GM12875 (cell line): ENCODE results near the gene SVBP.

Source experiments
- H3K4me3 ChIP-seq: one replicate; pipeline ENCODE4 v1.5.1; 2011; ENCODE audit warnings: low read depth, low read length, control low read depth
- CTCF ChIP-seq: IDR thresholded peaks from 2 replicates; pipeline ENCODE4 v1.5.1; 2011; ENCODE audit warnings: low read depth, mild to moderate bottlenecking, control low read depth, inconsistent platforms, low read length, moderate library complexity, borderline replicate concordance; ENCODE audit not compliant: insufficient read depth

SVBP gene

GRCh38 chr1:42838482-42839190, 21.4 kb upstream of the SVBP start:
- no peak overlapping the region for H3K4me3 ChIP-seq
- no peak for TF ChIP-seq CTCF

- TF ChIP-seq CTCF = no peak
- no peak overlapping the region for H3K4me3 ChIP-seq
Observed at GRCh38 chr1:42837709-42838108, 20.5 kb upstream of the SVBP start.

DNA sequence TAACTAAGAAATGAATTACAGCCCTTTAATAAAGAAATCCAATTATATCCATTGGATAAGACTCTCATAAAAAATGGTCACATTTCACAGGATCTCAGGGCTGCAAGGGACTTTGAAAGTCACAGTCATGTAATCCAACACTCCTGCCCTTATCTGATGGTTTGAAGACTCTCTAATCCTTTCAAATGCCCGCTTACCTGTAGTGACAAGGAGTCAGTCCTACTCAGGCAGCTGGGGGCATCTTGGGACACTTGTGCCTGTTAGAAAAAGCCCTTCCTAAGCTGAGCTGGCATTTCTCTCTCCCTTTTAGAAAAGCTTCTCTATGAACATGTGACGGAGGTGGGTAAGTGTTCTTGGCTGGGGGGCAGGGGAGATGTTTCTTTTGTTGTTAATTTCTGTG, 18.2 kb upstream of the SVBP start:
- no peak overlapping the region for H3K4me3 ChIP-seq
- TF ChIP-seq CTCF = no peak

DNA sequence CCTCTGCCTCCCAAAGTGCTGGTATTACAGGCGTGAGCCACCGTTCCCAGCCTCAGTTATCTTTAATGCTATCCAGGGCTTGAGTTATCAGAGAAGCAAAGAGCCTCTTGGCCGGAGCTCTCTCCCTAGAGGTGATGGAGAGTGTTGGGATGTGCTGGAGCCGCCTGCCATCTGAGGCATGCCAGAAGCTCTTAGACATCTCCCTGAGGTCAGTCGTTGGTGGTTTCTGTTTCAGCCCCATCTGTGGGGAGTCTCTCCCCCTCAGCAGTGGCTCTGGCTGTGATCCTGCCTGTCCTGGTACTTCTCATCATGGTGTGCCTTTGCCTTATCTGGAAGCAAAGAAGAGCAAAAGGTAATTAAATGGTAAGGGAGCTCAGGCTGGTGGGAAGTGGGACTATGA, 17.6 kb upstream of the SVBP start:
- no peak for TF ChIP-seq CTCF
- H3K4me3 ChIP-seq = no peak overlapping the region

DNA sequence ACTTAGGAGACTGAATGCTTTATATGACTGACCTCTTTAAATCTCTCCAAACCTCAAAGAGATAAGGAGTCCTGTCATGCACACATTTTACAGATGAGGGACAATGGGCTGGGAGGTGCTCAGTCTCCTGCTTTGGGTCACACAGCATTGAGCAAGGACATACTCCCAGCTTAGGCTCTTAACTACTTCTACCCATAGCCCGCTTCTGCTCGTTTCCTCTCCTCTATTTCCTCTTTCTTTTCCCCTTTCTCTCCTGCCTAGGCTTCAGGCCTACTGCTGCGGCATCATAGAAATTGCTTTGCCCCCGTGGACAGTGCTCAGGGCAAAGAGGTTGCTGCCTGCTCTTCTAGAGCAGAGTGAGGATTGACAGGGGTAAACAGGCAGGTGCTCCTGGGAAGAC, 16.8 kb upstream of the SVBP start:
- no peak overlapping the region for H3K4me3 ChIP-seq
- TF ChIP-seq CTCF = no peak

GRCh38 chr1:42832641-42833240, 15.5 kb upstream of the SVBP start:
- H3K4me3 ChIP-seq = no peak overlapping the region
- TF ChIP-seq CTCF = no peak

DNA sequence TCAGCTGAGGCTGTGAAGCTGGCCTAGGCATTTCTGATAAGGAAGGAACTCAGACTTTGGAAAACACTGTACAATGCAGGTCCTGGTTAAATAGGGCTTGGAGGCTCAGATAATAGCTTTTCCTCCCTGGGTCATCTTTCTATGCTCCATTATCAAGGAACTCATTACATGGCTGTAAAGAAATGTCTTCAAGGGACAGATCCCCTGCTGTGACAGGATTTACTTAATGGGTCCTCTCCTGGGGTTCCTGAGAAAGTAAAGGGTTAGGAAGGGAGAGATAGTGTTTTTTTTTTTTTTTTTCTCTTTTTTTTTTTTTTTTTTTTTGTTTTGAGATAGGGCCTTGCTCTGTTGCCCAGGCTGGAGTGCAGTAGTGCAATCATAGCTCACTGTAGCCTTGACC, 14.1 kb upstream of the SVBP start:
- TF ChIP-seq CTCF = no peak

More for the DNA sequence above, 14.1 kb upstream of the SVBP start:
- no peak overlapping the region for H3K4me3 ChIP-seq
